Lower leg skin (tissue), 3 donors: ENCODE data around the gene DYNC1I1.

ENCODE experiments used
- POLR2A ChIP-seq, 2 donors: fragments of 450-650 bp; IDR thresholded peaks; one replicate each; pipeline ENCODE4 v1.6.1; 2016 to 2017; ENCODE audit warnings: antibody characterized with exemption in 2 of 2, mild to moderate bottlenecking in 1 of 2, moderate library complexity in 1 of 2
- TF ChIP-seq, protein P1 (sequence below), 3 donors: fragments of 450-650 bp; IDR thresholded peaks; one replicate each; pipeline ENCODE4 v1.5.1; 2016; ENCODE audit warnings: antibody characterized with exemption in 3 of 3, mild to moderate bottlenecking in 3 of 3, moderate library complexity in 2 of 3

DNA sequence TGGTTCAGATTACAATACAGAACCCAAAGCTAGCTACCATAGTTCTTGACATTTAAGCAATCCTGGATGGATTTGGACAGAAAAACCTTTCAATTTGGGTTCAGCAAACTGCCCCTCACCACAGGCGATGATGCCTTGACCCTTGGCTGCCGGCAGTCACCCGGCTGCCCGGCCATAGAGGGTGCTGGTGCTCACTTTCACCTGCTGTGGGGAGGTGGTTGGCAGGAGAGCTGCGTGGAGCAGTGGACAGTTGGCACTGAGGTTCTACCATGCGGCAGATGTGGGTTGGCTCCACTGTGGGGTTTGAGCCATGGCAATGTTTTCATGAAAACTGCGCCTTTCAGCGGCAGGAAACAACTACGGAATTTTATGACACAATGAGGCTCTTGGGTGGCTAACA lies 99.5 kb downstream of the DYNC1I1 start:
- TF ChIP-seq POLR2A (IDR thresholded peaks at IDR 0.05), result no peak
- TF ChIP-seq, protein P1, sequence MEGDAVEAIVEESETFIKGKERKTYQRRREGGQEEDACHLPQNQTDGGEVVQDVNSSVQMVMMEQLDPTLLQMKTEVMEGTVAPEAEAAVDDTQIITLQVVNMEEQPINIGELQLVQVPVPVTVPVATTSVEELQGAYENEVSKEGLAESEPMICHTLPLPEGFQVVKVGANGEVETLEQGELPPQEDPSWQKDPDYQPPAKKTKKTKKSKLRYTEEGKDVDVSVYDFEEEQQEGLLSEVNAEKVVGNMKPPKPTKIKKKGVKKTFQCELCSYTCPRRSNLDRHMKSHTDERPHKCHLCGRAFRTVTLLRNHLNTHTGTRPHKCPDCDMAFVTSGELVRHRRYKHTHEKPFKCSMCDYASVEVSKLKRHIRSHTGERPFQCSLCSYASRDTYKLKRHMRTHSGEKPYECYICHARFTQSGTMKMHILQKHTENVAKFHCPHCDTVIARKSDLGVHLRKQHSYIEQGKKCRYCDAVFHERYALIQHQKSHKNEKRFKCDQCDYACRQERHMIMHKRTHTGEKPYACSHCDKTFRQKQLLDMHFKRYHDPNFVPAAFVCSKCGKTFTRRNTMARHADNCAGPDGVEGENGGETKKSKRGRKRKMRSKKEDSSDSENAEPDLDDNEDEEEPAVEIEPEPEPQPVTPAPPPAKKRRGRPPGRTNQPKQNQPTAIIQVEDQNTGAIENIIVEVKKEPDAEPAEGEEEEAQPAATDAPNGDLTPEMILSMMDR (IDR thresholded peaks at IDR 0.05), result no peak
